Hematopoietic multipotent progenitor cell treated with erythropoietin and hydrocortisone succinate and interleukin-3 and kit ligand, for 4 days (in vitro differentiated cells): ENCODE results near the gene MMADHC.

ENCODE experiments used
- DNase-seq: peaks from one replicate; pipeline ENCODE4 v3.0.0-alpha.2; 2015

Gene MMADHC

DNA sequence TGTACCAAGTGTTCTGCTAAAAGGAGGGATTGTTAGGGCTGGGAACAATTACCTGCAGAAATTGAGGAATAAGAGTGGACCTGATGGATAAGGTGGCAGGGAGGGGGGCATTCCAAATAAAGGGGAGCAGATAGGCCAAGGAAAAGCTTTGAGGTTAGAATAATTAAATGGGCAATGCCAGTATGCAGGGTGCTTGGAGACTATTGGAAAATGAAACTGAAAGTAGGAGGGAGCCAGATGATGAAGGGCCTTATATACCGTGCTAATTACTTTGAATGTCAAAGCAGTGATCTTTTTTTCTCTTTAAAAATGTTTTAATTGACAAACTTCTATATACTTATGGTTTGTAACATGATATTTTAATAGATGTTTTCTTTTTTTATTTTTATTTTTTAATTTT lies 42.9 kb downstream of the MMADHC start:
- DNase-seq = no peak

DNA sequence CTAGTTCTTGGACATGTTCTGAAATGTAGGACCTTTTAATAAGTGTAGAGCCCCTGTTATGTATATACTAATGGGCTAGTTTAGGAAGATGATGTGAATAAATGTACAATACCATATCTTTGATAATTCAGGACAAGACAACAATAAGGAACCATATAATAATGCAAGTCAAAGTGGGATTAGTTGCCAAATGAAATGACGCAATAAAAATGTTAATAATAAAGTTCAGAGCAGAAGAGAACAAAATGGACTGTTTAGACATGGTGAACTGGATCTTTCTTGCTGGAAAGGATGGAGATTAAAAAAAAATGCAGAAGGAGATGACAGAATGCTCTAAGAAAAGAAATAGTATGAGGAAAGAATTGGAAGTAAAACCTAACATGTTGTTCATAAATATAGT lies 43.7 kb downstream of the MMADHC start:
- no peak for DNase-seq

DNA sequence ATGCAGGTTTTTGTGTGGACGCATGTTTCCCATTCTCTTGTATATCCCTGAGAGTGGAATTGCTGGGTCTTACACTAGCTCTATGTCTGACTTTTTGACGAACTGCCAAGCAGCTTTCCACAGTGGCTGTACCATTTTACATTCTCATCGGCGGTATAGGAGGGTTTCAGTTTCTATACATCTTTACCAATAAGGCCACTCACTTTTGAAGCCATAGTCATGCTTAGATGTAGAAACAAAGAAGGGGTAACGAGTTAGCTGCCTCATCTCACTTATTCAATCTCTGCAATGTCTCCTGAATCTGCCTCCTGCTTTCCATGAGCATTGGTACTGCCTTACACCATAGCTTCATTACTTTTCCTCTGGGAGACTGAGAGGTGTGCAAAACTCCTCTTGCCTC lies 47.4 kb downstream of the MMADHC start:
- no peak for DNase-seq

DNA sequence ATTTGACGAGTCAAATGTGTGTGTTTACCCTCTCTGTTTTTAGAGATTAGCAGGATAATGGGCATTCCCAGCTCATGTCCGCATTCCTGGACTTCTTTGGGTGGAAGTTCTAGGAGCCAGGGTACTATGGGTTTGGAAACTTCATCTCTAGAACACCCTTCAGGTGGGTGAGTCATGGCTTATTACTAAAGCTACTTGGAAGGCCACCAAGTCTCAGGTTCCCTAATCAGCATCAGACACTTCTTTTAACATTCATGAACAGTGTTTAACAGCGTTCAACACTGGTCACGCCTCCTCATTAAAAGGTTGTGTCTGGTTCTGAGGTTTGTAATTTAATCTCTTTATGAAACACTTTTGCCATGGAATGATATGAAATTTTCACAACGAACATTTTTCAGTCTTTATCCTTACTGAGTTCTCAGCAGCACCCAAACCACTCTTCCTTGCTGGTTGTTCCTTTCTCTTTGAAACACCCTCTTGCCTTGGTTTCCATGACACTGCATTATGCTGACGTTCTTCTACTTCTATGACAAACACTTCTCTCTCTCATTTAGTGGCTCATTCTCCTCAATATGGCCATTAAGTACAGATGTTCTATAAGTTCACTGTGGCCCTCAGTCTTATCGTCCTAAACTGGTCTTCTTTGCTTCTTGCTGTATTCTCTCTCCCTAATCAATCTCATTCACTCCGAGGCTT lies 49.3 kb downstream of the MMADHC start:
- peak; percentile 24 for DNase-seq

DNA sequence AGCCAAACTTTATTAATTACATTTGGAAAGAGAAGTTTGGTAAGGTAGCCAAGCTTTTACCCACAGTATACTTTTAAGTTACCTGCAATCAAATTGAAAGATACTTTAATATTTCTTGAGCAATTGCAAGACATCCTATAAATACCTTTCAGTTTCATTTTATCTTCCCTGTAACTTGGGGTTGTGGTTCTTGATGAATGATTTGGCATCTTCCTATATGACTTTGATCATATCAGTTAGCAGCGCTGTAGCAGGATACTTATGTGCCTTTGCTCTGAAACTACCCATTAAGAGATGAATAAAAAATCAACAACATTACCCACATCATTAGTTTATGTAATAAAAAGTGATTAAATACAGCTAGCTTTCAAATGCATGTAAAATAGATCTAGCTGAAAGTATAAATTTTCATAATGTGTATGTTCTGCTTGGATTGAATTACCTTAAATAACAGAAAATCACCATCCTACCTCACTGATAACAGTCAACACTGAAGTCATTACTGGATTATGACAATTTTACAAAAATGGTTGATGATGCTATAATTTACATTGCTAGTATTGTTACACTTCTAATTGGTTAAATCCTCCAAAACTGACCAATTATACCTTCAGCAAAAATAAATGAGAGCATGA lies 50.4 kb downstream of the MMADHC start:
- peak; percentile 5 for DNase-seq

DNA sequence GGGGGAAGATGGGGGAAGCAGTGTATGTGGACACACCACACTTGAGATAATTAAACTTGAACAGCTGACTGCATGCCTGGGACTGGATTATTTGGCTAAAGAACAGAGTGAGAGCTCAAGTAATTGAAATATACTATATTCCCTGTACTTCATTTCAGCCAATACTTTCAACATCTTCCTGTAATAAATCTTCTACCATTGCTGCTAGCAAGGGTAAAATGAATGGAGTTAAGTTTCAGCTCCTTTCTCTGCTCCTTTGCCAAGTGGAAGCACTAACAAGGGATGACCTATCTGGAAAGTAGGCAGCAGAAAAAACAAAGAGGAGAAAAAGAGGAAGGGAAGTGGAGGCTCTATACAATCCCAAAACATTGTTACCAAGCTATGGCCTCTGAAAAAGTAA lies 50.9 kb downstream of the MMADHC start:
- DNase-seq = peak; percentile 4

DNA sequence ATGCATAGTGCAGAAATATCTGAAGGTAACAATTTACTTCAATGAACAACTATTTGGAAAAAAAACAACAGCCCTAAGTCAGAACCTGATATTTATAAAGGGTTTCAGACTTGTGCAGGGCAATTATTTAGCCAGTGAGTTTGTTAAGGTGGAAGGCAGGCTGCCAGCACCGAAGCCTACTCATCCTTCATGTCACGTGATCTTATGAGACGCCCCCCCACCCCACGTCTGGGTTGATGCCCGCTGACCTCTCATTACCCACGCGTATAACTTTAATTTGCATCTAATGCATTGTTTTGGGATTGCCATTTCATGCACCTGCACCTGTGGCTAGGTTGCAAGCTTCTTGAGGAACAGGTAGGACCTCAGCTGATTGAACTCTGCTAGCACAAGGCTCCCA lies 52.9 kb downstream of the MMADHC start:
- DNase-seq = no peak

DNA sequence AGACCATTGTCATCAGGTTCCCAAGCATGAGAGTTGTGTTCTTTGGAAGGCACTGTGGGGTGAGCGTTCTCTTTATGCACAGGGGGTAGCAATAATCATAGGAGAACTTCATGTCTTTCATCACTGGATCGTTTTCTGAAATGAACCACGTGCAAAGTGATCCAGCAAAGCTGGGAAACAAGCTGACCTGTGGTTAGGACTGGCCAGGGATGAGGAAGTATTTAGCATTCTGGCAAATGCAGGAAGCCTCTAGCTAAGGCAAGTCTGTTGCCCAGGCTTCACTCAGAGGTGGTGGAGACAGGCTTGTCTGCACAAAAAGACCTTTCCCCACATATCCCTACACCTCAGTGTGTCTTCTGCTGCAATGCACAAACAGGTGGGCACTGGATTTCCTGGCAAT lies 58.6 kb downstream of the MMADHC start:
- no peak for DNase-seq

DNA sequence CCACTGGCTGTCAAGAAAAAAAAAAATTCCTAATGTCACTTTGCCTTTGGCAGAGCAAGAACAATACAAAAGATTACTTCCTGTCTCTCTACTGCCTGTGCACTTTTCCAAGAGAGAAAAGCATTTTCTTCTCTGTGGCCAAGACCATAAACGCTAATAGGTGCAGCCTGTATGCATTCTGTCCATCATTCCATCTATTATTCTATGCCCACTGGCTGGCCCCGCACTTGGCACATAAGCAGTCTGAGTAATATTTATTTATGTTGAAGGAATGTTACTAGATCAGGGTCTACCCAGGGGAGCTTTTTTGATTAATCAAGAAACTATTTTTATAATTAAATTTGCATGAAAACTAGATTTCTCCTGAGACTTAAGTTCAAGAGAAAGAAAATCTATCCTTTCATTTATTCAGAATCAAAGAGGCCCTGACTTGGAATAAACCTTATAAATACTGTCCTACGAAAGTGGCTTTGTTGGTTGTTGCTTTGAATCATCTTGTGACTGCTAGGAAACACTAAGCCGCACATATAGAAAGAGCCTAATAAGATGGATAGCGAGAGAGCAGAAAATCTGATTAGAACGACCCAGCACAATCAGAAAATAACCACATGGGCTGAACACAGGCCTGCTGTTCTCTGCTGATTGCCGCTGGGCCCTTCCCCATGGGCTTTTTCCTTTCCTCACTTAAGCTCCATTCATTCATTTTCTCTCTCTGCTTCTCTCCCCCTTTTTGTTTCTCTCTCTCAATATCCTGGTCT lies 59.4 kb downstream of the MMADHC start:
- peak; percentile 13 for DNase-seq

DNA sequence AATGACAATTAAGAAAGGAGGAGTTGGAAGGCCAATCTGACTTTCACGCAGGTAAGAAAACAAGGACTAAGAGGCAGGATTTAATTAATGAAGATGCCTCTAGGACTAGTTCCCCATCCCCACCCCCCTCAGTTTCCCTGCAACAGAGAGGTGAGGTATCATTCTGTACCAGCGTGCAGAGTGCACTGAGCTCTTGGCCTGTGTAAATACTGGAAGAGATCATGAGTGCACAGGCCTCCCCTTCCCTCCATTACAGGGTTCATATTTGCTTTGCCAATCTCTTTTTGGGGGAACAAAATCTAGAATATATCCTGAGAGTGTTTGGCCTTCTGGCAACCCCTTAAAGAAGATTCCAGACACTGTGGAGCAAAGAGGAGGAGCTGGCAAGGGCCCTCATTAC lies 60.9 kb downstream of the MMADHC start:
- DNase-seq = no peak

DNA sequence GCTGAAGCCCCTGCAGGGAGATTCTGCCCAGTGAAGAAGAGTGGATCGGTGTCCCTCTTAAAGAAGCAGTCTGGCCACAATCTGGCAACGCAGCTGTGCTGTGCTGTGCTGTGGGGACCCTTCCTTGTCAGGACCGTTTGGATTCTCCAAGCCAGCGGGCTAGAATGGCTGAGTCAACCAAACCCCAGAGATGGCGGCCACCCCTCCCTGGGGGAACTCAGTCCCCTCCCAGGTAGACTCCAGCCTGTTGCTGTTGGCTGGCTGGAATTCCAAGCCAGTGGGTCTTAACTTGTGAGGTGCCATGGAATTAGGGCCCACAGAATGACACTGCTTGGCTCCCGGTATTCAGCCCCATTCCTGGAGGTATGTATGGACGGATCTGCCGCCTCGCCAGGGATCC lies 62.3 kb downstream of the MMADHC start:
- DNase-seq = no peak
